ENCODE data around the gene HPCAL1. TPM values are rescaled to one million over a fixed set of nuclear protein-coding genes. Genes with fewer than 3 reads are reported as not detected.
A peak's percentile ranks its signal among the peaks of the same experiment; 100 is the strongest.
"Not testable (repeated sequence)": the region's sequence is repeated elsewhere in the genome, so short reads cannot be mapped to it uniquely, and the experiment has no call there.

HPCAL1 gene
- total and polyA plus RNA-seq, 2 of the 4 experiments (the other 2 are of a cell fraction): 8.2 to 33.7 TPM

GRCh38 chr2:10298777-10299176 lies 3.9 kb upstream of the HPCAL1 start:
- H2AK9ac ChIP-seq (replicated peaks; ENCODE audit: low read depth, low read length, poor library complexity); H3K9me3 ChIP-seq (ENCODE audit: control insufficient read depth, insufficient read depth, low read length); H4K8ac ChIP-seq (ENCODE audit: low read depth in 2 of 2, low read length in 2 of 2); H3K79me1 ChIP-seq (ENCODE audit: low read depth in 1 of 2, low read length in 2 of 2); ATAC-seq (ENCODE audit: low read depth); CTCF ChIA-PET; H3K56ac ChIP-seq (ENCODE audit: extremely low read depth, insufficient read depth, low read length); H3K4me2 ChIP-seq (ENCODE audit: low read depth, low read length); H3K4me1 ChIP-seq (ENCODE audit: control insufficient read depth, insufficient read depth, low read length); in situ Hi-C loops (cut with MboI; ENCODE audit: low sequenced_read_pairs); H2BK20ac ChIP-seq (ENCODE audit: low read depth, low read length); intact Hi-C loops (cut with micrococcal nuclease); H3K23ac ChIP-seq (ENCODE audit: low read depth, low read length); H3K4me3 ChIP-seq (ENCODE audit: insufficient read depth, low read depth, low read length); H2AFZ ChIP-seq (replicated peaks; ENCODE audit: low read length, poor library complexity); H3K18ac ChIP-seq (ENCODE audit: low read depth, low read length); H3K9ac ChIP-seq (ENCODE audit: low read depth, low read length); H3K4ac ChIP-seq (ENCODE audit: low read depth, low read length); dilution Hi-C loops (cut with HindIII; ENCODE audit: low sequenced_read_pairs, unreplicated experiment); H3K14ac ChIP-seq (replicated peaks; ENCODE audit: low read depth, low read length); H2BK120ac ChIP-seq (ENCODE audit: low read depth, low read length); BruUV-seq (replicated peaks); H2BK5ac ChIP-seq (ENCODE audit: low read depth, low read length, poor library complexity, severe bottlenecking); H4K20me1 ChIP-seq (ENCODE audit: insufficient read depth, low read length); H2BK15ac ChIP-seq (ENCODE audit: low read depth, low read length); H4K5ac ChIP-seq (ENCODE audit: low read depth, low read length); POLR2A ChIA-PET (ENCODE audit: unreplicated experiment); DNase-seq; H2AK5ac ChIP-seq (ENCODE audit: low read depth, low read length); H3K27me3 ChIP-seq (ENCODE audit: control insufficient read depth, insufficient read depth, low read length); H4K91ac ChIP-seq (ENCODE audit: insufficient read depth, low read depth, low read length); H3K36me3 ChIP-seq (ENCODE audit: control insufficient read depth, insufficient read depth, low read length): not testable (repeated sequence)
- Histone ChIP-seq H3K27ac (ENCODE audit: insufficient read depth, low read length) (peak overlapping the region; percentile 38; the same call in 1 of the 2 replicates), H3K9me1 (ENCODE audit: insufficient read depth, low read length) (peaks cover 14% of the 10 kb centered on the region; the same call in 1 of the 2 replicates)
